Measurements from ENCODE around the gene CLSTN2. TPM values are rescaled to one million over a fixed set of nuclear protein-coding genes. Genes with fewer than 3 reads are reported as not detected.

Gene CLSTN2
- total RNA-seq, 1 donor from 2014 or later, result 0.74 TPM

- H3K27me3 Mint-ChIP-seq (ENCODE audit: unreplicated experiment), result no peaks in the 10 kb centered on the region
- no peak for TF ChIP-seq CTCF (IDR thresholded peaks at IDR 0.05; ENCODE audit: unreplicated experiment)
- no peak overlapping the region for H3K27ac Mint-ChIP-seq (ENCODE audit: unreplicated experiment)
- no peak for DNase-seq (ENCODE audit: low spot score)
- peaks cover 3% of the 10 kb centered on the region for H3K9me3 Mint-ChIP-seq (ENCODE audit: unreplicated experiment)
- no peak overlapping the region for H3K4me3 Mint-ChIP-seq (ENCODE audit: unreplicated experiment)
- H3K4me1 Mint-ChIP-seq (ENCODE audit: unreplicated experiment), result no peaks in the 10 kb centered on the region
- H3K36me3 Mint-ChIP-seq (ENCODE audit: low read depth, unreplicated experiment), result no peaks in the 10 kb centered on the region
Observed at GRCh38 chr3:140233702-140234101, 298.7 kb downstream of the CLSTN2 start.

- Mint-ChIP-seq H3K36me3 (ENCODE audit: low read depth, unreplicated experiment) (no peaks in the 10 kb centered on the region), H3K4me3 (ENCODE audit: unreplicated experiment) (no peak overlapping the region), H3K4me1 (ENCODE audit: unreplicated experiment) (no peaks in the 10 kb centered on the region), H3K27me3 (ENCODE audit: unreplicated experiment) (no peaks in the 10 kb centered on the region), H3K9me3 (ENCODE audit: unreplicated experiment) (peaks cover 3% of the 10 kb centered on the region), H3K27ac (ENCODE audit: unreplicated experiment) (no peak overlapping the region)
- no peak for DNase-seq (ENCODE audit: low spot score)
- no peak for TF ChIP-seq CTCF (IDR thresholded peaks at IDR 0.05; ENCODE audit: unreplicated experiment)
Observed at GRCh38 chr3:140234256-140234655, 299.3 kb downstream of the CLSTN2 start.

GRCh38 chr3:140236836-140237501 is 302.0 kb downstream of the CLSTN2 start:
- no peak overlapping the region for H3K4me3 Mint-ChIP-seq (ENCODE audit: unreplicated experiment)
- H3K27ac Mint-ChIP-seq (ENCODE audit: unreplicated experiment), result no peak overlapping the region
- no peaks in the 10 kb centered on the region for H3K36me3 Mint-ChIP-seq (ENCODE audit: low read depth, unreplicated experiment)
- H3K4me1 Mint-ChIP-seq (ENCODE audit: unreplicated experiment), result no peaks in the 10 kb centered on the region
- TF ChIP-seq CTCF (IDR thresholded peaks at IDR 0.05; ENCODE audit: unreplicated experiment), result no peak
- H3K27me3 Mint-ChIP-seq (ENCODE audit: unreplicated experiment), result peaks cover 3% of the 10 kb centered on the region
- H3K9me3 Mint-ChIP-seq (ENCODE audit: unreplicated experiment), result peaks cover 3% of the 10 kb centered on the region
- no peak for DNase-seq (ENCODE audit: low spot score)

GRCh38 chr3:140238646-140239314 is 303.8 kb downstream of the CLSTN2 start:
- Mint-ChIP-seq H3K27ac (ENCODE audit: unreplicated experiment) (no peak overlapping the region), H3K27me3 (ENCODE audit: unreplicated experiment) (peaks cover 3% of the 10 kb centered on the region), H3K36me3 (ENCODE audit: low read depth, unreplicated experiment) (no peaks in the 10 kb centered on the region), H3K9me3 (ENCODE audit: unreplicated experiment) (peaks cover 3% of the 10 kb centered on the region), H3K4me1 (ENCODE audit: unreplicated experiment) (no peaks in the 10 kb centered on the region), H3K4me3 (ENCODE audit: unreplicated experiment) (no peak overlapping the region)
- DNase-seq (ENCODE audit: low spot score), result no peak
- no peak for TF ChIP-seq CTCF (IDR thresholded peaks at IDR 0.05; ENCODE audit: unreplicated experiment)

GRCh38 chr3:140242818-140243276 is 307.9 kb downstream of the CLSTN2 start:
- H3K9me3 Mint-ChIP-seq (ENCODE audit: unreplicated experiment), result no peaks in the 10 kb centered on the region
- H3K27me3 Mint-ChIP-seq (ENCODE audit: unreplicated experiment), result peaks cover 3% of the 10 kb centered on the region
- no peaks in the 10 kb centered on the region for H3K36me3 Mint-ChIP-seq (ENCODE audit: low read depth, unreplicated experiment)
- TF ChIP-seq CTCF (IDR thresholded peaks at IDR 0.05; ENCODE audit: unreplicated experiment), result no peak
- H3K4me3 Mint-ChIP-seq (ENCODE audit: unreplicated experiment), result no peak overlapping the region
- no peaks in the 10 kb centered on the region for H3K4me1 Mint-ChIP-seq (ENCODE audit: unreplicated experiment)
- no peak for DNase-seq (ENCODE audit: low spot score)
- no peak overlapping the region for H3K27ac Mint-ChIP-seq (ENCODE audit: unreplicated experiment)
